ENCODE data around the gene TMEM18. TPM values are rescaled to one million over a fixed set of nuclear protein-coding genes. Genes with fewer than 3 reads are reported as not detected.

Gene TMEM18
- 11.5 TPM for total RNA-seq

GRCh38 chr2:677056-677958, at the start of gene TMEM18:
TSS of gene TMEM18 (minus strand) at chr2:677406. CDS start at chr2:677345, 61 bp downstream.
- H3K9me3 ChIP-seq (ENCODE audit: low read depth, low read length): no peaks in the 10 kb centered on the region
- no peaks in the 10 kb centered on the region for H3K27me3 ChIP-seq (ENCODE audit: insufficient read depth, low read length)
- peak within 1 kb of the TSS; percentile 96 for H3K4me3 ChIP-seq (ENCODE audit: low read length)
- peaks cover 16% of the 10 kb centered on the region for H3K4me1 ChIP-seq (ENCODE audit: insufficient read depth, low read length)

GRCh38 chr2:726169-726568, 49.0 kb upstream of the TMEM18 start:
- H3K27me3 ChIP-seq (ENCODE audit: insufficient read depth, low read length): no peaks in the 10 kb centered on the region
- H3K9me3 ChIP-seq (ENCODE audit: low read depth, low read length): no peaks in the 10 kb centered on the region

GRCh38 chr2:725468-725867, 48.3 kb upstream of the TMEM18 start:
- H3K27me3 ChIP-seq (ENCODE audit: insufficient read depth, low read length): no peaks in the 10 kb centered on the region
- no peaks in the 10 kb centered on the region for H3K4me1 ChIP-seq (ENCODE audit: insufficient read depth, low read length)
- H3K9me3 ChIP-seq (ENCODE audit: low read depth, low read length): no peaks in the 10 kb centered on the region
- H3K4me3 ChIP-seq (ENCODE audit: low read length): no peak overlapping the region

More at GRCh38 chr2:726169-726568, 49.0 kb upstream of the TMEM18 start:
- Histone ChIP-seq H3K4me1 (ENCODE audit: insufficient read depth, low read length) (no peaks in the 10 kb centered on the region), H3K4me3 (ENCODE audit: low read length) (no peak overlapping the region)

GRCh38 chr2:723761-724160, 46.6 kb upstream of the TMEM18 start:
- Histone ChIP-seq H3K9me3 (ENCODE audit: low read depth, low read length) (no peaks in the 10 kb centered on the region), H3K4me1 (ENCODE audit: insufficient read depth, low read length) (no peaks in the 10 kb centered on the region), H3K4me3 (ENCODE audit: low read length) (no peak overlapping the region), H3K27me3 (ENCODE audit: insufficient read depth, low read length) (no peaks in the 10 kb centered on the region)

- Histone ChIP-seq H3K4me3 (ENCODE audit: low read length) (no peak overlapping the region), H3K4me1 (ENCODE audit: insufficient read depth, low read length) (no peaks in the 10 kb centered on the region), H3K9me3 (ENCODE audit: low read depth, low read length) (no peaks in the 10 kb centered on the region), H3K27me3 (ENCODE audit: insufficient read depth, low read length) (peaks cover 3% of the 10 kb centered on the region)
Measured at GRCh38 chr2:720842-721241, 43.6 kb upstream of the TMEM18 start.

- H3K4me1 ChIP-seq (ENCODE audit: insufficient read depth, low read length): no peaks in the 10 kb centered on the region
- no peaks in the 10 kb centered on the region for H3K9me3 ChIP-seq (ENCODE audit: low read depth, low read length)
- H3K27me3 ChIP-seq (ENCODE audit: insufficient read depth, low read length): peaks cover 3% of the 10 kb centered on the region
- H3K4me3 ChIP-seq (ENCODE audit: low read length): no peak overlapping the region
Measured at GRCh38 chr2:719734-720133, 42.5 kb upstream of the TMEM18 start.

- Histone ChIP-seq H3K4me3 (ENCODE audit: low read length) (no peak overlapping the region), H3K27me3 (ENCODE audit: insufficient read depth, low read length) (peaks cover 3% of the 10 kb centered on the region), H3K4me1 (ENCODE audit: insufficient read depth, low read length) (no peaks in the 10 kb centered on the region), H3K9me3 (ENCODE audit: low read depth, low read length) (no peaks in the 10 kb centered on the region)
Measured at GRCh38 chr2:719191-719590, 42.0 kb upstream of the TMEM18 start.

GRCh38 chr2:717661-718060, 40.5 kb upstream of the TMEM18 start:
- no peaks in the 10 kb centered on the region for H3K4me1 ChIP-seq (ENCODE audit: insufficient read depth, low read length)
- H3K9me3 ChIP-seq (ENCODE audit: low read depth, low read length): no peaks in the 10 kb centered on the region
- H3K4me3 ChIP-seq (ENCODE audit: low read length): no peak overlapping the region
- peaks cover 5% of the 10 kb centered on the region for H3K27me3 ChIP-seq (ENCODE audit: insufficient read depth, low read length)

- peaks cover 12% of the 10 kb centered on the region for H3K27me3 ChIP-seq (ENCODE audit: insufficient read depth, low read length)
- no peaks in the 10 kb centered on the region for H3K9me3 ChIP-seq (ENCODE audit: low read depth, low read length)
- H3K4me3 ChIP-seq (ENCODE audit: low read length): no peak overlapping the region
- H3K4me1 ChIP-seq (ENCODE audit: insufficient read depth, low read length): no peaks in the 10 kb centered on the region
Measured at GRCh38 chr2:715854-716560, 38.8 kb upstream of the TMEM18 start.

- no peaks in the 10 kb centered on the region for H3K9me3 ChIP-seq (ENCODE audit: low read depth, low read length)
- H3K27me3 ChIP-seq (ENCODE audit: insufficient read depth, low read length): peaks cover 15% of the 10 kb centered on the region
- no peak overlapping the region for H3K4me3 ChIP-seq (ENCODE audit: low read length)
- no peaks in the 10 kb centered on the region for H3K4me1 ChIP-seq (ENCODE audit: insufficient read depth, low read length)
Measured at GRCh38 chr2:715038-715437, 37.8 kb upstream of the TMEM18 start.

GRCh38 chr2:714005-714741, 37.0 kb upstream of the TMEM18 start:
- Histone ChIP-seq H3K4me1 (ENCODE audit: insufficient read depth, low read length) (no peaks in the 10 kb centered on the region), H3K9me3 (ENCODE audit: low read depth, low read length) (no peaks in the 10 kb centered on the region), H3K27me3 (ENCODE audit: insufficient read depth, low read length) (peaks cover 18% of the 10 kb centered on the region), H3K4me3 (ENCODE audit: low read length) (no peak overlapping the region)

- H3K4me1 ChIP-seq (ENCODE audit: insufficient read depth, low read length): no peaks in the 10 kb centered on the region
- H3K27me3 ChIP-seq (ENCODE audit: insufficient read depth, low read length): peaks cover 15% of the 10 kb centered on the region
- no peak overlapping the region for H3K4me3 ChIP-seq (ENCODE audit: low read length)
- H3K9me3 ChIP-seq (ENCODE audit: low read depth, low read length): no peaks in the 10 kb centered on the region
Measured at GRCh38 chr2:710867-711665, 33.9 kb upstream of the TMEM18 start.

GRCh38 chr2:709138-709765, 32.0 kb upstream of the TMEM18 start:
- Histone ChIP-seq H3K27me3 (ENCODE audit: insufficient read depth, low read length) (peaks cover 15% of the 10 kb centered on the region), H3K4me1 (ENCODE audit: insufficient read depth, low read length) (no peaks in the 10 kb centered on the region), H3K9me3 (ENCODE audit: low read depth, low read length) (no peaks in the 10 kb centered on the region), H3K4me3 (ENCODE audit: low read length) (no peak overlapping the region)

- Histone ChIP-seq H3K4me1 (ENCODE audit: insufficient read depth, low read length) (no peaks in the 10 kb centered on the region), H3K9me3 (ENCODE audit: low read depth, low read length) (no peaks in the 10 kb centered on the region), H3K27me3 (ENCODE audit: insufficient read depth, low read length) (peaks cover 15% of the 10 kb centered on the region), H3K4me3 (ENCODE audit: low read length) (no peak overlapping the region)
Measured at GRCh38 chr2:708667-709066, 31.5 kb upstream of the TMEM18 start.
